Keratinocyte (primary cell): ENCODE data around the gene TEX22.

ENCODE experiments used
- CTCF ChIP-seq, 3 experiments: IDR thresholded peaks in 1 of 3; conservative IDR thresholded peaks in 1 of 3; optimal IDR thresholded peaks in 1 of 3; 2 replicates in 2 of 3; 3 replicates in 1 of 3; pipeline versions ENCODE3 to v1.5.1; 2011; ENCODE audit warnings: low read length in 3 of 3, mild to moderate bottlenecking in 3 of 3, moderate library complexity in 2 of 3, control low read depth in 1 of 3, inconsistent platforms in 1 of 3; ENCODE audit not compliant: insufficient read depth in 2 of 3; ENCODE audit errors: extremely low read depth in 1 of 3
- EZH2 ChIP-seq: IDR thresholded peaks from one replicate; pipeline ENCODE4 v1.6.1; 2012; ENCODE audit warnings: inconsistent platforms, mild to moderate bottlenecking, low read length, moderate library complexity

- TF ChIP-seq CTCF (optimal IDR thresholded peaks at IDR 0.05 in 1 of 3, IDR thresholded peaks at IDR 0.05 in 1 of 3, conservative IDR thresholded peaks at IDR 0.05 in 1 of 3; ENCODE audit: extremely low read depth in 1 of 3, insufficient read depth in 2 of 3, low read length in 3 of 3) (no peak), EZH2 (no peak)
Observed at GRCh38 chr14:105377555-105378182, 20.7 kb upstream of the TEX22 start.
